ENCODE results near the gene TSEN54.
"Not testable (repeated sequence)": the region's sequence is repeated elsewhere in the genome, so short reads cannot be mapped to it uniquely, and the experiment has no call there.

TSEN54 gene

GRCh38 chr17:75516255-75516618 lies at the start of gene TSEN54:
TSS of gene TSEN54 (plus strand) at chr17:75516528. CDS start at chr17:75516561, 33 bp downstream.
- peak within 1 kb of the TSS; percentile 49 for H3K27ac ChIP-seq
- DNase-seq (ENCODE audit: low read depth, low spot score) = peak; percentile 54

- DNase-seq (ENCODE audit: low read depth, low spot score) = no peak
- H3K27ac ChIP-seq = no peak overlapping the region
Observed at GRCh38 chr17:75468291-75468754, 48.0 kb upstream of the TSEN54 start.

- H3K27ac ChIP-seq = no peak overlapping the region
Observed at GRCh38 chr17:75468779-75469373, 47.5 kb upstream of the TSEN54 start.

GRCh38 chr17:75471207-75471606 lies 45.1 kb upstream of the TSEN54 start:
- no peak for DNase-seq (ENCODE audit: low read depth, low spot score)

More at GRCh38 chr17:75468779-75469373, 47.5 kb upstream of the TSEN54 start:
- no peak for DNase-seq (ENCODE audit: low read depth, low spot score)

GRCh38 chr17:75472119-75472518 lies 44.2 kb upstream of the TSEN54 start:
- H3K27ac ChIP-seq = no peak overlapping the region
- DNase-seq (ENCODE audit: low read depth, low spot score) = no peak

More at GRCh38 chr17:75471207-75471606, 45.1 kb upstream of the TSEN54 start:
- no peak overlapping the region for H3K27ac ChIP-seq

GRCh38 chr17:75473246-75473645 lies 43.1 kb upstream of the TSEN54 start:
- H3K27ac ChIP-seq = no peak overlapping the region
- no peak for DNase-seq (ENCODE audit: low read depth, low spot score)

GRCh38 chr17:75474736-75475135 lies 41.6 kb upstream of the TSEN54 start:
- no peak for DNase-seq (ENCODE audit: low read depth, low spot score)
- no peak overlapping the region for H3K27ac ChIP-seq

- H3K27ac ChIP-seq = no peak overlapping the region
- no peak for DNase-seq (ENCODE audit: low read depth, low spot score)
Observed at GRCh38 chr17:75475144-75475835, 41.0 kb upstream of the TSEN54 start.

- H3K27ac ChIP-seq = no peak overlapping the region
- DNase-seq (ENCODE audit: low read depth, low spot score) = no peak
Observed at GRCh38 chr17:75475851-75476250, 40.5 kb upstream of the TSEN54 start.

GRCh38 chr17:75476271-75476671 lies 40.1 kb upstream of the TSEN54 start:
- no peak for DNase-seq (ENCODE audit: low read depth, low spot score)
- H3K27ac ChIP-seq = no peak overlapping the region

- no peak overlapping the region for H3K27ac ChIP-seq
- no peak for DNase-seq (ENCODE audit: low read depth, low spot score)
Observed at GRCh38 chr17:75476752-75477489, 39.4 kb upstream of the TSEN54 start.

GRCh38 chr17:75477490-75477862 lies 38.9 kb upstream of the TSEN54 start:
- DNase-seq (ENCODE audit: low read depth, low spot score); H3K27ac ChIP-seq: not testable (repeated sequence)

GRCh38 chr17:75478508-75478907 lies 37.8 kb upstream of the TSEN54 start:
- no peak for DNase-seq (ENCODE audit: low read depth, low spot score)
- no peak overlapping the region for H3K27ac ChIP-seq

GRCh38 chr17:75480281-75480680 lies 36.0 kb upstream of the TSEN54 start:
- DNase-seq (ENCODE audit: low read depth, low spot score) = no peak
- H3K27ac ChIP-seq = no peak overlapping the region

GRCh38 chr17:75481194-75482068 lies 34.9 kb upstream of the TSEN54 start:
- no peak overlapping the region for H3K27ac ChIP-seq
- no peak for DNase-seq (ENCODE audit: low read depth, low spot score)

GRCh38 chr17:75482098-75482942 lies 34.0 kb upstream of the TSEN54 start:
- no peak for DNase-seq (ENCODE audit: low read depth, low spot score)
- H3K27ac ChIP-seq = no peak overlapping the region

GRCh38 chr17:75485688-75486087 lies 30.6 kb upstream of the TSEN54 start:
- DNase-seq (ENCODE audit: low read depth, low spot score) = no peak
- no peak overlapping the region for H3K27ac ChIP-seq

- H3K27ac ChIP-seq = no peak overlapping the region
- no peak for DNase-seq (ENCODE audit: low read depth, low spot score)
Observed at GRCh38 chr17:75486151-75486550, 30.2 kb upstream of the TSEN54 start.

- no peak overlapping the region for H3K27ac ChIP-seq
- no peak for DNase-seq (ENCODE audit: low read depth, low spot score)
Observed at GRCh38 chr17:75486951-75487350, 29.4 kb upstream of the TSEN54 start.
